GM12878 (cell line): ENCODE data around the gene GRPEL2. TPM values are rescaled to one million over a fixed set of nuclear protein-coding genes. Genes with fewer than 3 reads are reported as not detected.
"Not testable (repeated sequence)": the region's sequence is repeated elsewhere in the genome, so short reads cannot be mapped to it uniquely, and the experiment has no call there.

Experiments used
- ATAC-seq: fragments of 200-7000 bp; cut with Tn5 transposase; 3 replicates; pipeline ENCODE4 v1.9.1; 2020; ENCODE audit warnings: mild to moderate bottlenecking, moderate library complexity
- BruUV-seq: library from RNA; stranded (reverse); fragments of 400-500 nt; replicated peaks from 2 replicates; lab custom pipeline; 2021; lab: Mats Ljungman, UMichigan
- CTCF ChIA-PET: fragments of 300-600 bp; sonication (Branson Sonifier 250); formaldehyde crosslinking; extraction: SDS; loops from one replicate; lab custom pipeline; 2021; ENCODE audit warnings: inconsistent platforms; lab: Yijun Ruan, JAX
- POLR2A ChIA-PET: fragments of 350-600 bp; formaldehyde crosslinking; extraction: SDS; loops from one replicate; lab custom pipeline; 2021; ENCODE audit warnings: inconsistent platforms; lab: Charles Lee
- RAD21 ChIA-PET: fragments of 300-600 bp; sonication (Branson Sonifier 250); formaldehyde crosslinking; loops from one replicate; lab custom pipeline; 2023; ENCODE audit warnings: antibody characterized with exemption; ENCODE audit not compliant: unreplicated experiment; lab: Charles Lee
- SMC1A ChIA-PET: fragments of 300-600 bp; sonication (Branson Sonifier 250); formaldehyde crosslinking; loops from one replicate; lab custom pipeline; 2023; ENCODE audit not compliant: unreplicated experiment, uncharacterized antibody; lab: Charles Lee
- DNase-seq: peaks from one replicate; pipeline ENCODE4 v3.0.0-alpha.2; 2011; ENCODE audit warnings: low read depth, low spot score
- FAIRE-seq: peaks from 3 replicates; lab custom pipeline; 2011; peaks lifted over from hg19 to GRCh38; lab: Jason Lieb, UNC
- H2AFZ ChIP-seq: 2 replicates; pipeline ENCODE4 v1.6.0; 2011; ENCODE audit warnings: low read depth, low read length, control low read depth; ENCODE audit not compliant: control insufficient read depth
- H3K27ac ChIP-seq: 2 replicates; pipeline ENCODE4 v1.5.1; 2011; ENCODE audit warnings: control low read depth; ENCODE audit not compliant: control insufficient read depth, insufficient read depth
- H3K27me3 ChIP-seq, 2 experiments: replicated peaks in 1 of 2; 2 replicates each; pipeline versions ENCODE4 v1.6.0 to v1.6.1; 2011; ENCODE audit warnings: low read length in 1 of 2; ENCODE audit not compliant: control insufficient read depth in 2 of 2, insufficient read depth in 2 of 2
- H3K36me3 ChIP-seq, 2 experiments: 2 replicates each; pipeline ENCODE4 v1.5.1; 2011; ENCODE audit warnings: low read length in 1 of 2; ENCODE audit not compliant: control insufficient read depth in 2 of 2, insufficient read depth in 2 of 2
- H3K4me1 ChIP-seq: 2 replicates; pipeline ENCODE4 v1.6.1; 2011; ENCODE audit warnings: mild to moderate bottlenecking, low read length, moderate library complexity, mixed read lengths; ENCODE audit not compliant: control insufficient read depth, insufficient read depth
- H3K4me2 ChIP-seq: 2 replicates; pipeline ENCODE4 v1.6.0; 2011; ENCODE audit warnings: control low read depth; ENCODE audit not compliant: control insufficient read depth, insufficient read depth
- H3K4me3 ChIP-seq: fragments of 200-600 bp; sonication (generic); 2 replicates; pipeline ENCODE4 v1.5.1; 2016
- H3K79me2 ChIP-seq: 2 replicates; pipeline ENCODE4 v1.6.0; 2011; ENCODE audit warnings: low read length; ENCODE audit not compliant: control insufficient read depth, insufficient read depth
- H3K9ac ChIP-seq: 2 replicates; pipeline ENCODE4 v1.8.0; 2011; ENCODE audit warnings: low read length, control low read depth, mixed read lengths; ENCODE audit not compliant: control insufficient read depth, insufficient read depth
- H3K9me3 ChIP-seq: replicated peaks from 3 replicates; pipeline ENCODE4 v1.5.1; 2011; ENCODE audit warnings: mild to moderate bottlenecking, low read length; ENCODE audit not compliant: control insufficient read depth, insufficient read depth
- H4K20me1 ChIP-seq: 2 replicates; pipeline ENCODE4 v1.6.0; 2011; ENCODE audit not compliant: control insufficient read depth, insufficient read depth
- POLR2AphosphoS2 ChIP-seq: IDR thresholded peaks from 2 replicates; pipeline ENCODE4 v1.6.1; 2011; ENCODE audit warnings: low read depth, mild to moderate bottlenecking, low read length, improper control_type of control experiment, moderate library complexity
- WGBS: methylation state at CpG from one replicate; pipeline ENCODE4 v1.1.6; 2016; ENCODE audit warnings: low lambda C conversion rate; ENCODE audit not compliant: insufficient replicate concordance, insufficient coverage; ENCODE audit errors: missing lambda C conversion rate; 5-methylcytosine and 5-hydroxymethylcytosine counted together
- in situ Hi-C: fragments of 300-500 bp; cut with MboI; formaldehyde crosslinking; loops from 9 replicates; pipeline ENCODE4 v1.14.3; 2018; ENCODE audit warnings: mixed read lengths
- intact Hi-C: fragments of 100-400 bp; cut with micrococcal nuclease; formaldehyde crosslinking; loops from one replicate; pipeline ENCODE4 v1.14.2; 2022; ENCODE audit not compliant: unreplicated experiment
- polyA plus RNA-seq, 11 experiments: library from polyadenylated mRNA; depleted of rRNA in 4 of 11; unstranded in 6 of 11; stranded (reverse) in 5 of 11; fragments of >200 nt; fragmentation: Nextera tagmentation in 4 of 11; fragmentation: Illumina TruSeq in 1 of 11; extraction: Ambion mirVana in 4 of 11; extraction: Trizol in 1 of 11; gene quantifications; 1 replicate in 1 of 11; 2 replicates in 10 of 11; pipeline versions ENCODE4 v1.2.1 to v1.2.3, GENCODE V29; 2011 to 2016; ENCODE audit warnings: inconsistent platforms in 2 of 11, missing spikeins in 2 of 11, low read depth in 1 of 11
- total RNA-seq, 4 experiments: library from RNA; depleted of rRNA in 3 of 4; stranded (reverse); fragments of >200 nt in 3 of 4; fragmentation: Illumina TruSeq in 1 of 4; extraction: Trizol in 1 of 4; gene quantifications; 2 replicates each; pipeline versions ENCODE4 v1.2.1 to v1.2.3, GENCODE V29; 2013 to 2021

Gene GRPEL2
- total and polyA plus RNA-seq, 10 of the 15 experiments (the other 5 are each of a cell fraction or from before 2014, with no cell fraction given), result 4.4 to 20.2 (median 14.1) TPM

DNA sequence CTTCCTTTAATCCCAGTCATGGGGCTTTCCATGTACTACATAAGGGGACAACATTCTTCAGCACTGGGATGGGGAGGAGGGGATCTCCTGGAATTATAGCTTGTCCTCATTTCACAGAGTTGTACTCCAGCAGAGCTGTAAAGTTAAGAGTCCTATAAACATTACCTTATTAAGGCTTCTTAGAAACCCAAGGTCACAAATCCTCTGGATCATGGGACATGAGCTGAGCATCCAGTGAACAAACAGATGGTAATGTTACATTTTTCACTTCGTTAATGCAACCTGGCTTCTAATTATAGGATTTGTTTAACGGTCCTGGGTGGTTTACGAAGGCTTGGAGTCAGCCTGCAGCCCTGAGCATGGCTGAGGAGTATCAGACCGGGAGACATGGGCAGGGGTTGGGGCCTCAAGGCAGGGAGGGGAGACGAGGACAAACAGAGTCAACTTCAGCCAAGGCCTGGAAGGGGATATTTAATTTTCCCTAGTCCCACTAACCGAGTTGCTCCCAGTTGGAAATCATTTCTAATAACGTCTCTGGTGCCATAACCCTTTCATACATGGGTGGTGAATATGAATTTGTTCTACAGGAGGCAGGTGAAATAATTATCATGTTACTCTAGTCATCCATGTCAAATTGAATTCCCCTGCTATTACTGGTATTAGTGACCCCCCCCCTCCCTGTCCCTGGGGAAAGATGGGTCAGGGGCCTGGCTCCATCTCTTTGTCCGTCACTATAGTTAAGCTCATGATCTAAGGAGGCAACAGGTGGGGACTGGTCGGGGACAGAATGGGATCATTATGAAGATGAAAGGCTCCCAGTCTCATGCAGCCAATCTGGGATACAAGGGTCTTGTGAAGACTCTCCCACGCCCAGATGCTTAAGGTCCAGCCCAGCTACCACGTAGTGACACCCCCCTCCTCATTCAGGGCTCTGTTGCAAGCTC, 44.5 kb downstream of the GRPEL2 start:
- Histone ChIP-seq H2AFZ (no peak overlapping the region), H3K36me3 (no peaks in the 10 kb centered on the region), H3K4me2 (no peak overlapping the region), H3K27ac (no peak overlapping the region), H3K4me1 (no peaks in the 10 kb centered on the region), H4K20me1 (no peaks in the 10 kb centered on the region), H3K9ac (no peak overlapping the region), H3K4me3 (no peak overlapping the region), H3K27me3 (peaks cover 2% of the 10 kb centered on the region in 2 experiments; a peak in 2 of 4 replicates), H3K79me2 (no peaks in the 10 kb centered on the region), H3K9me3 (no peaks in the 10 kb centered on the region)
- WGBS, result 23% methylated on average over 11 of the region's 11 CpGs
- in situ Hi-C loops (no loop called here), intact Hi-C loops (no loop called here)
- no peak for FAIRE-seq
- no peak for TF ChIP-seq POLR2AphosphoS2
- BruUV-seq, result no TSS peak
- no peak for ATAC-seq
- ChIA-PET SMC1A (interaction anchor here (0.8 to 2.3 kb wide), 6 partner anchors 42 to 229 kb away, joined by 3 to 5 read pairs (median 4); no protein-coding TSS in a partner anchor), CTCF (interaction anchor here (0.6 to 12.8 kb wide), 13 partner anchors 8 to 177 kb away, joined by 3 to 137 read pairs (median 4); no protein-coding TSS in a partner anchor), POLR2A (interaction anchor here (0.6 kb wide), 1 partner anchor 53 kb away, joined by 3 read pairs; no protein-coding TSS in a partner anchor), RAD21 (interaction anchor here (0.6 to 1.6 kb wide), 2 partner anchors 11 to 33 kb away, joined by 3 to 4 read pairs; no protein-coding TSS in a partner anchor)
- DNase-seq, result no peak

GRCh38 chr5:149391076-149391475, 45.8 kb downstream of the GRPEL2 start:
- ATAC-seq, H3K27me3 ChIP-seq, H3K36me3 ChIP-seq, H3K79me2 ChIP-seq, intact Hi-C loops, H3K4me3 ChIP-seq, FAIRE-seq, H3K27ac ChIP-seq, H3K9me3 ChIP-seq, H2AFZ ChIP-seq, H3K9ac ChIP-seq, BruUV-seq, H3K4me2 ChIP-seq, H4K20me1 ChIP-seq, H3K4me1 ChIP-seq, in situ Hi-C loops, DNase-seq: not testable (repeated sequence)
- ChIA-PET SMC1A (interaction anchor here (0.8 to 2.3 kb wide), 7 partner anchors 40 to 228 kb away, joined by 3 to 5 read pairs (median 3); no protein-coding TSS in a partner anchor), CTCF (interaction anchor here (0.7 to 12.8 kb wide), 7 partner anchors 9 to 174 kb away, joined by 3 to 137 read pairs (median 5); no protein-coding TSS in a partner anchor), RAD21 (interaction anchor here (1.6 kb wide), 1 partner anchor 9 kb away, joined by 4 read pairs; no protein-coding TSS in a partner anchor), POLR2A (interaction anchor here (0.6 kb wide), 1 partner anchor 200 kb away, joined by 3 read pairs; no protein-coding TSS in a partner anchor)
- WGBS, result 3% methylated on average over 6 of the region's 6 CpGs
